Activated T-helper 1 cell treated with anti-CD3 and anti-CD28 coated beads, Interleukin-12 subunit alpha, Interleukin-12 subunit beta, Interleukin-2, Interleukin-4 antibody, amounts not matched to agents 30 ng/mL and 10 ng/mL and 1 ng/mL, durations not matched to agents 14 hours and 24 hours and 36 hours (primary cell): ENCODE measurements around the gene FOXP3. TPM values are rescaled to one million over a fixed set of nuclear protein-coding genes. Genes with fewer than 3 reads are reported as not detected.
A peak's percentile ranks its signal among the peaks of the same experiment; 100 is the strongest.

ENCODE experiments used
- DNase-seq: peaks from one replicate; pipeline ENCODE4 v3.0.0; 2021; ENCODE audit warnings: low spot score
- H3K27ac Mint-ChIP-seq: one replicate; pipeline ENCODE4 v1.8.0; 2021; ENCODE audit warnings: mild to moderate bottlenecking, mixed read lengths
- H3K27me3 Mint-ChIP-seq: one replicate; pipeline ENCODE4 v1.8.0; 2022; ENCODE audit warnings: mild to moderate bottlenecking, moderate library complexity, mixed read lengths; ENCODE audit not compliant: insufficient read depth
- H3K36me3 Mint-ChIP-seq: one replicate; pipeline ENCODE4 v1.8.0; 2021; ENCODE audit warnings: low read depth, mixed read lengths
- H3K4me1 Mint-ChIP-seq: one replicate; pipeline ENCODE4 v1.8.0; 2021; ENCODE audit warnings: low read depth, mixed read lengths
- H3K4me3 Mint-ChIP-seq: one replicate; pipeline ENCODE4 v1.8.0; 2021; ENCODE audit warnings: mild to moderate bottlenecking, moderate library complexity, mixed read lengths
- H3K9me3 Mint-ChIP-seq: one replicate; pipeline ENCODE4 v1.8.0; 2021; ENCODE audit warnings: mixed read lengths
- intact Hi-C: fragments of 100-400 bp; cut with micrococcal nuclease; formaldehyde crosslinking; loops from one replicate; pipeline ENCODE4 v1.15.1; 2024
- total RNA-seq: library from RNA; stranded (reverse); gene quantifications from 2 replicates; pipeline ENCODE4 v1.2.3, GENCODE V29; 2022

FOXP3 gene
- total RNA-seq, 1 donor from 2014 or later = 14.3 TPM

DNA sequence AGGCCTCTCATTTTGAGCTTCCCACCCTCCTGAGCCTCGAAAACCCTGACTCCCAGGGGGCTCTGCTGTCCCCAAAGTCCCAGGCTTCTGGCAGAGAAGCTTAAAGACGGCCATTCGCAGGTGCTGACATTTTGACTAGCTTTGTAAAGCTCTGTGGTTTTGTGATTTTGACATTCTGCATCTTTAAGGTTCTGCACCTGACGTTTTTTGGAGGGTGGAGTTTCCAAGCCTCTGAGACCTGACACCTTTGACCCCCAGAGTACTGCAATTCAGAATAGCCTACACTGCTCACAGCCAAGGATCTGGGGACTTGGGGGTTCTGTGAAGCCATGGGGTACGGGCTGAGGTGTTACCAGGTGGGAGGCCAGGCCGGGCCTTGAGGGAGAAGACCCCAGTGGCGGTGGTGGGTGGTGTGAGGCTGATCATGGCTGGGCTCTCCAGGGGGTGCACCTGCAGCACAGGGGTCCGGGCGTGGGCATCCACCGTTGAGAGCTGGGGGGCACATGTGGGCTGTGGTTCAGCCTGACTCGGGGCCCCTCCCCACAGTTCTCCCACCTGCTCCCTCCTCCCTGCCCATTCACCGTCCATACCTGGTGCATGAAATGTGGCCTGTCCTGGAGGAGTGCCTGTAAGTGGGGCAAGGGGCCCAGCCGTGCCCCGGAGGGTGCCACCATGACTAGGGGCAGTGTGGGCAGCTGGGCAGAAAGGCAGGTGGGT lies 7.3 kb downstream of the FOXP3 start:
- Mint-ChIP-seq H3K27ac (no peak overlapping the region), H3K4me3 (no peak overlapping the region), H3K27me3 (no peaks in the 10 kb centered on the region), H3K9me3 (no peaks in the 10 kb centered on the region), H3K4me1 (peaks cover 9% of the 10 kb centered on the region), H3K36me3 (peaks cover 9% of the 10 kb centered on the region)
- intact Hi-C loops = no loop called here
- no peak for DNase-seq

DNA sequence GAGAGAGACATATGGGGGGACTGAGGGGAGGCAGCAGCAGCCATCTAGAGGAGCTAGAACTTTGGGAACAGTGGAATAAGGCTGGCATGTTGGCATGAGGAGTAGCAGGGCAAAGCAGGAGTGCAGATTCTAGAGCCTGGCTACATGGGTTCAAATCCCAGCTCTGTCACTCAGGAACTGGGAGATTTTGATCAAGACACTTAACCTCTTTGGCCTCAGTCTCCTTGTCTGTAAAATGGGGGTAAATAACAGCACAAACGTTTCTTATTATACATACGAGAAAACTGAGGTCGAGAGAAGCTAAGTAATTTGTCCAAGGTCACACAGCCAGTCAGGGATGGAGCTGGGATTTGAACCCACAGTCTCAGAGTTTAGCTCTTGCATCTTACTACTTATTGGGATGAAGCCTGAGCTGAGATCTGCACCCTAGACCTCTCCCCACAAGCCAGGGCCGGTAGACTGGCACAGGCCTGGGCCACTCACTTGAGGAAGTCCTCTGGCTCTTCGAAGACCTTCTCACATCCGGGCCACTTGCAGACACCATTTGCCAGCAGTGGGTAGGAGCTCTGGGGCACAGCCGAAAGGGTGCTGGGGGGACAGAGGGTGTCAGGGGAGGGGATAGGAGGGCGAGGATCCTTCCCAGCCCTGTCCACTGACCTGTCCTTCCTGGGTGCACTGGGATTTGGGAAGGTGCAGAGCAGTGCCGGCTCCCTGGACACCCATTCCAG lies 8.1 kb downstream of the FOXP3 start:
- no peak overlapping the region for H3K4me3 Mint-ChIP-seq
- peaks cover 9% of the 10 kb centered on the region for H3K36me3 Mint-ChIP-seq
- no peaks in the 10 kb centered on the region for H3K27me3 Mint-ChIP-seq
- no peak overlapping the region for H3K27ac Mint-ChIP-seq
- intact Hi-C loops = no loop called here
- H3K9me3 Mint-ChIP-seq = no peaks in the 10 kb centered on the region
- H3K4me1 Mint-ChIP-seq = peaks cover 5% of the 10 kb centered on the region
- DNase-seq = no peak

GRCh38 chrX:49254639-49255038 lies 9.9 kb downstream of the FOXP3 start:
- H3K9me3 Mint-ChIP-seq = no peaks in the 10 kb centered on the region
- no peak for DNase-seq
- H3K27me3 Mint-ChIP-seq = no peaks in the 10 kb centered on the region
- peaks cover 5% of the 10 kb centered on the region for H3K4me1 Mint-ChIP-seq
- no peak overlapping the region for H3K27ac Mint-ChIP-seq
- no peak overlapping the region for H3K4me3 Mint-ChIP-seq
- intact Hi-C loops = no loop called here
- peaks cover 9% of the 10 kb centered on the region for H3K36me3 Mint-ChIP-seq

- intact Hi-C loops = no loop called here
- Mint-ChIP-seq H3K4me3 (no peak overlapping the region), H3K4me1 (no peaks in the 10 kb centered on the region), H3K36me3 (peaks cover 10% of the 10 kb centered on the region), H3K27ac (no peak overlapping the region), H3K9me3 (no peaks in the 10 kb centered on the region), H3K27me3 (no peaks in the 10 kb centered on the region)
- no peak for DNase-seq
These were observed 13.2 kb downstream of the FOXP3 start for GRCh38 chrX:49251325-49251724.

DNA sequence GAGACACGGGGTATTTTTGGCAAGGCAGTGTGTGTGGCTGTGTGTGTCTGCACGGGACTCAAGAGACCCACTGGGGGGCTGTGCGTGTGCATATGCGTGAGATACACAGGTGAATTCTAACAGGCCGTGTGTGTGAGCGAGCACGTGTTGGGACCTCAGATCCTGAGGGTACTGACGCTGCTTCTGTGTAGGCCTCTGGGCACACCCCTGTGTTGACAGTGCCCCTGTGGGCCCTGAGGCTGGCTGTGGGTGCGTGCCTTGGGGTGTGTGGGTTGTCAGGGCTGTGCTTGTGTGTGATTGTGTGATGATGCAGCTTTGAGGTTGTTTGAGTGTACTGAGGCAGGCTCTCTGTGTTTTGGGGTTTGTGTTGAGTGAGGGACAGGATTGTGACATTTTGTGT lies 13.9 kb downstream of the FOXP3 start:
- peaks cover 12% of the 10 kb centered on the region for H3K36me3 Mint-ChIP-seq
- no peaks in the 10 kb centered on the region for H3K27me3 Mint-ChIP-seq
- H3K9me3 Mint-ChIP-seq = no peaks in the 10 kb centered on the region
- peak overlapping the region; percentile 42 for H3K27ac Mint-ChIP-seq
- DNase-seq = no peak
- H3K4me1 Mint-ChIP-seq = no peaks in the 10 kb centered on the region
- intact Hi-C loops = no loop called here
- H3K4me3 Mint-ChIP-seq = no peak overlapping the region

- no peaks in the 10 kb centered on the region for H3K9me3 Mint-ChIP-seq
- H3K27ac Mint-ChIP-seq = no peak overlapping the region
- H3K36me3 Mint-ChIP-seq = peaks cover 12% of the 10 kb centered on the region
- intact Hi-C loops = no loop called here
- H3K27me3 Mint-ChIP-seq = no peaks in the 10 kb centered on the region
- no peaks in the 10 kb centered on the region for H3K4me1 Mint-ChIP-seq
- H3K4me3 Mint-ChIP-seq = no peak overlapping the region
- DNase-seq = no peak
These were observed 14.4 kb downstream of the FOXP3 start for GRCh38 chrX:49250066-49250465.

- DNase-seq = no peak
- Mint-ChIP-seq H3K27me3 (no peaks in the 10 kb centered on the region), H3K4me1 (no peaks in the 10 kb centered on the region), H3K36me3 (peaks cover 15% of the 10 kb centered on the region), H3K9me3 (no peaks in the 10 kb centered on the region), H3K4me3 (no peak overlapping the region), H3K27ac (no peak overlapping the region)
- intact Hi-C loops = no loop called here
These were observed 14.9 kb downstream of the FOXP3 start for GRCh38 chrX:49249616-49250015.

DNA sequence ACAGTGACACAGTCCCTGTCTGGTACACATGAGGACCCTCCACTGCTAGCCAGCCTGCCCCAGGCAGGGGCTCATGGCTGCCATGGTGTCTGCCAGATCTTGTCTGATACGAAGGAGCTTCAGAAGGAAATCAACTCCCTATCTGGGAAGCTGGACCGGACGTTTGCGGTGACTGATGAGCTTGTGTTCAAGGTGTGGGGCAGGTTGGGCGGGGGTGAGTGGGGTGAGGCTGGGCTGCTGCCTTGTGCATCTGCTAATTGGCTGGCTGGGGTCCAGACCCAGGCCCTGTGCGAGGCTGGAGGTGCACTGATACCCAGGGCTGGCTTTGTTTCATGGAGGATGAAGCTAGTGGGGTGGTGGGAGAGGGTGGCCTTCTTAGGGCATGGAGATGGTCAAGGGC lies 15.4 kb downstream of the FOXP3 start:
- intact Hi-C loops = no loop called here
- no peak overlapping the region for H3K4me3 Mint-ChIP-seq
- H3K9me3 Mint-ChIP-seq = no peaks in the 10 kb centered on the region
- H3K36me3 Mint-ChIP-seq = peaks cover 17% of the 10 kb centered on the region
- no peaks in the 10 kb centered on the region for H3K4me1 Mint-ChIP-seq
- H3K27me3 Mint-ChIP-seq = no peaks in the 10 kb centered on the region
- no peak for DNase-seq
- no peak overlapping the region for H3K27ac Mint-ChIP-seq

DNA sequence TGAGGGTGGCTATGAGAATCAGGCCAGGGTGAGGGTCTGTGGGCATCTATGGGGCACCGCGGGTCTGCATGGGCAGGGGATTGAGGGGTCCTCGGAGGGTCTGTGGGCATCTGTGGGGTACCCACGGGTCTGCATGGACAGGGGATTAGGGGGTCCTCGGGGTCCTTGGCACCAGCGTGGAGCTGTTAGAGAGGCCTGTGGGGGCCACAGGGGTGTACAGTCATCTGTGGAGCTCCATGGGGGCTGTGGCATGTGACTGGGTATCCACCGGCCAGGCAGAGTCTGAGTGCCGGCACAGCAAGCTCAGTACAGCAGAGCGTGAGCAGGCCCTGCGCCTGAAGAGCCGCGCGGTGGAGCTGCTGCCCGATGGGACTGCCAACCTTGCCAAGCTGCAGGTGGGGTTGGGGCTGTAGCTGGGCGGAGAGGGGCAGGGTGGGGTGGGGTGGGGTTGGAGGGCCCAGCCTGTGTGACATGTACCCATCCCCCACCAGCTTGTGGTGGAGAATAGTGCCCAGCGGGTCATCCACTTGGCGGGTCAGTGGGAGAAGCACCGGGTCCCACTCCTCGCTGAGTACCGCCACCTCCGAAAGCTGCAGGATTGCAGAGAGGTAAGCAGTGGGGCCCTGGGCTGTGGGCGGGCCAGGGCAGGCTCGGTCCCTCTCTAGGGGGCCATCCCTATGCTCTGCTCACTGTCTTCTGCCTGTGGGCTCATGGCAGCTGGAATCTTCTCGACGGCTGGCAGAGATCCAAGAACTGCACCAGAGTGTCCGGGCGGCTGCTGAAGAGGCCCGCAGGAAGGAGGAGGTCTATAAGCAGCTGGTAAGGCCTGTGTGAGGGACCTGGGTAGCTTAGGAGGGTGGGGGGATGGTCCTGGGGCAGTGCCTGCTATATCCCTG lies 16.3 kb downstream of the FOXP3 start:
- Mint-ChIP-seq H3K27ac (peak overlapping the region; percentile 44), H3K27me3 (no peaks in the 10 kb centered on the region), H3K36me3 (peaks cover 22% of the 10 kb centered on the region), H3K9me3 (no peaks in the 10 kb centered on the region), H3K4me3 (no peak overlapping the region), H3K4me1 (no peaks in the 10 kb centered on the region)
- intact Hi-C loops = no loop called here
- no peak for DNase-seq

- no peaks in the 10 kb centered on the region for H3K27me3 Mint-ChIP-seq
- DNase-seq = no peak
- H3K9me3 Mint-ChIP-seq = no peaks in the 10 kb centered on the region
- intact Hi-C loops = no loop called here
- no peak overlapping the region for H3K27ac Mint-ChIP-seq
- no peak overlapping the region for H3K4me3 Mint-ChIP-seq
- H3K4me1 Mint-ChIP-seq = no peaks in the 10 kb centered on the region
- peaks cover 25% of the 10 kb centered on the region for H3K36me3 Mint-ChIP-seq
These were observed 17.2 kb downstream of the FOXP3 start for GRCh38 chrX:49247346-49247745.

DNA sequence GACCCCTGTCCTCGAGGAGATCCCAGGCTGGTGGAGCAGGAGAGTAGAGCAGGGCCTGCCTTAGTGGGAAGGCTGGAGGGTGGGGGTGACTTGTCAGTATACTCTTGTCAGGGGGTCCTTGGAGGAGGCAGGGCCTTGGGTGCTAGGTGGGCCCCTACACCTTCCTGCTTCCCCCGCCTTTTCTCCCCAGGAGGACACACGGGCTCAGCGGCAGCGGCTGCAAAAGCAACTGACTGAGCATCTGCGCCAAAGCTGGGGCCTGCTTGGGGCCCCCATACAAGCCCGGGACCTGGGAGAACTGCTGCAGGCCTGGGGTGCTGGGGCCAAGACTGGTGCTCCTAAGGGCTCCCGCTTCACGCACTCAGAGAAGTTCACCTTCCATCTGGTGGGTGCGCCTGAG lies 18.0 kb downstream of the FOXP3 start:
- intact Hi-C loops = no loop called here
- Mint-ChIP-seq H3K36me3 (peaks cover 26% of the 10 kb centered on the region), H3K27me3 (no peaks in the 10 kb centered on the region), H3K4me1 (no peaks in the 10 kb centered on the region), H3K27ac (no peak overlapping the region), H3K9me3 (no peaks in the 10 kb centered on the region), H3K4me3 (no peak overlapping the region)
- DNase-seq = no peak

GRCh38 chrX:49244207-49244606 lies 20.3 kb downstream of the FOXP3 start:
- Mint-ChIP-seq H3K9me3 (no peaks in the 10 kb centered on the region), H3K4me1 (no peaks in the 10 kb centered on the region), H3K4me3 (no peak overlapping the region), H3K27ac (no peak overlapping the region), H3K36me3 (peaks cover 31% of the 10 kb centered on the region), H3K27me3 (no peaks in the 10 kb centered on the region)
- intact Hi-C loops = no loop called here
- no peak for DNase-seq

GRCh38 chrX:49243166-49243565 lies 21.3 kb downstream of the FOXP3 start:
- H3K36me3 Mint-ChIP-seq = peaks cover 31% of the 10 kb centered on the region
- no peaks in the 10 kb centered on the region for H3K4me1 Mint-ChIP-seq
- intact Hi-C loops = no loop called here
- no peak overlapping the region for H3K27ac Mint-ChIP-seq
- no peak for DNase-seq
- no peaks in the 10 kb centered on the region for H3K27me3 Mint-ChIP-seq
- H3K4me3 Mint-ChIP-seq = no peak overlapping the region
- no peaks in the 10 kb centered on the region for H3K9me3 Mint-ChIP-seq
